Hepatocyte (in vitro differentiated cells): ENCODE data around the gene C19orf85.

Source experiments
- CTCF ChIP-seq: fragments of 200-600 bp; sonication (generic); IDR thresholded peaks from 2 replicates; pipeline ENCODE4 v1.5.1; 2016; ENCODE audit warnings: antibody characterized with exemption, mild to moderate bottlenecking; ENCODE audit not compliant: poor library complexity
- EZH2 ChIP-seq: fragments of 200-600 bp; sonication (generic); IDR thresholded peaks from 2 replicates; pipeline ENCODE4 v1.6.1; 2016; ENCODE audit warnings: antibody characterized with exemption, mild to moderate bottlenecking, borderline replicate concordance
- EZH2phosphoT487 ChIP-seq: fragments of 200-600 bp; sonication (generic); IDR thresholded peaks from one replicate; pipeline ENCODE4 v1.6.1; 2018; ENCODE audit warnings: antibody characterized with exemption, mild to moderate bottlenecking, low read depth, moderate library complexity; ENCODE audit not compliant: unreplicated experiment, severe bottlenecking

GRCh38 chr19:55447421-55448174, 17.0 kb downstream of the C19orf85 start:
- TF ChIP-seq CTCF (no peak), EZH2 (no peak), EZH2phosphoT487 (no peak)
